ENCODE data around the gene GPR160.

The GPR160 gene

GRCh38 chr3:170052398-170052797, 14.6 kb downstream of the GPR160 start:
- no peak for DNase-seq (ENCODE audit: extremely low read depth, low read depth)

GRCh38 chr3:170054204-170054603, 16.4 kb downstream of the GPR160 start:
- no peak overlapping the region for H3K4me3 ChIP-seq (replicated peaks; ENCODE audit: low read depth, low read length)
- peak; percentile 13 for TF ChIP-seq CTCF (IDR thresholded peaks at IDR 0.05; ENCODE audit: low read depth, low read length, missing control alignments)
- no peak for DNase-seq (ENCODE audit: extremely low read depth, low read depth)

More at GRCh38 chr3:170052398-170052797, 14.6 kb downstream of the GPR160 start:
- H3K4me3 ChIP-seq (replicated peaks; ENCODE audit: low read depth, low read length): no peak overlapping the region
- TF ChIP-seq CTCF (IDR thresholded peaks at IDR 0.05; ENCODE audit: low read depth, low read length, missing control alignments): no peak

DNA sequence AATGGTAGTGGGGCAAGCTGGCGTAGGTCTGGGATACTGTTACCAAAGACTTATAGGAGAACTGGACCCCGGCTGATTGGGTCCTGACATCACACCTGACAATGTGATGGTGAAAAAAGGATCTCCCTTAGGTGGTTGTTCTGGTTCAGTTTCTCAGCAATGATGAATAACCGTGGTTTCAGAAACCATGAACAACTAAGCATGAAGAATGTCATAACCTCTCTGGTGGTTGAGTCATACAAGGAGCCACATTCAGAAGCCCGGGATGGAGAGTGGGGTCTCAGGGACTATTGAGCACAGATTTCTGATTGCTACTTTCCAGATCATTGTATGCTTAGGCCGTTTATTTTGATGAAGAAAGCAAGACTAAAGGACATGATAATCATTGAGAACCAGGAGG, 17.4 kb downstream of the GPR160 start:
- DNase-seq (ENCODE audit: extremely low read depth, low read depth): no peak
- no peak overlapping the region for H3K4me3 ChIP-seq (replicated peaks; ENCODE audit: low read depth, low read length)
- no peak for TF ChIP-seq CTCF (IDR thresholded peaks at IDR 0.05; ENCODE audit: low read depth, low read length, missing control alignments)

DNA sequence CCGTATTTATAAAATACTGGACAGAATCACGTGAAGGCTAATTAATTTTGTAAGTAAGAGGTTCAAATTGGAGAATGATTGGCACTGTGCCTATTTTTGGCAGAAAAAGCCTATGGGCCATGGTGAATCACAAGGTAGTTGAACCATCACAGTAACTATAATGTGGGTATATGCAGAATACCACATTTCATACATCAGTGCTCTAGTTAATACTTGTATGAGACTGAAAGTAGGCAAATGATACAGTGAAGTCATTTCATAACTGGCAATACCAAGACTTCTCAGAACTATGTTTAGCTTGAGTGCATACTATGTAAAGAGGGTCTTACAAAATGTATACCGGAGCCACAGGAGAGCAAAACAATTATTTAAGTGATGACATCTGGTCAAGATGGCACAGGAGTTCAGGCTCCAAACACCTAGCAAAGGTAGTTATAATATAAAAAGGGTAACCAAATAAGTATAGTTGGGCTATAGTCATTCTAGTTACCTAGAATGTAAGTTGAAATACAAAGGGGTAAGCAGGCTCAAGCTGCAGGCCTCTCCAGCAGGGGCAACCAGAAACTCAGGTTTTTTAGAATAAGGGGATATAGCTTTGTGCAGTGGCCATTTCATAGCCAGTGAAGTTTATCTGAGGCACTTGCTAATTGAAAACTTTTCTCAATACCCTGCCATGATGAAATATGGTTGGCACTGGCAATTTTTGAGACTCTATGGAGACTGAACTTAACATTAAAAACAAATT, 19.1 kb downstream of the GPR160 start:
- no peak overlapping the region for H3K4me3 ChIP-seq (replicated peaks; ENCODE audit: low read depth, low read length)
- DNase-seq (ENCODE audit: extremely low read depth, low read depth): no peak
- no peak for TF ChIP-seq CTCF (IDR thresholded peaks at IDR 0.05; ENCODE audit: low read depth, low read length, missing control alignments)

DNA sequence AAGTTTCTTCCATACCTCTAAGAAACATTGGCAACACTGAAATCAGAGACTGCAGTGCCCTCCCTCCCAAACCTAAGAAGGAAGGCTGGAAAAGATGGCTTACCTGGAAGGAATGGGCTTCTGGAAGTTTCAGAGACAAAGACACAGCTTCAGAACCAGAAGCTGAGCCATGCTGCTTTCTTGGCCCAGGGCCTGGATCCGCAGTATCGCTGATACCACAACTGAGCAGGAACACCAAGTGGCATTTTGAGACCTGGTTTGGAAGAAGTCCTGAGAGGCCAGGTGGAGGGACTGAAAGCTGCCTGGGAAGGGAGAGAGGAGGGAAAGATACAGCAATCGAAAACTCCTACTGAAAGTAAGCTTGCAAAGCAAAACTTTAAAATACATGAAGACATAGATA, 19.8 kb downstream of the GPR160 start:
- TF ChIP-seq CTCF (IDR thresholded peaks at IDR 0.05; ENCODE audit: low read depth, low read length, missing control alignments): no peak
- H3K4me3 ChIP-seq (replicated peaks; ENCODE audit: low read depth, low read length): no peak overlapping the region
- no peak for DNase-seq (ENCODE audit: extremely low read depth, low read depth)

DNA sequence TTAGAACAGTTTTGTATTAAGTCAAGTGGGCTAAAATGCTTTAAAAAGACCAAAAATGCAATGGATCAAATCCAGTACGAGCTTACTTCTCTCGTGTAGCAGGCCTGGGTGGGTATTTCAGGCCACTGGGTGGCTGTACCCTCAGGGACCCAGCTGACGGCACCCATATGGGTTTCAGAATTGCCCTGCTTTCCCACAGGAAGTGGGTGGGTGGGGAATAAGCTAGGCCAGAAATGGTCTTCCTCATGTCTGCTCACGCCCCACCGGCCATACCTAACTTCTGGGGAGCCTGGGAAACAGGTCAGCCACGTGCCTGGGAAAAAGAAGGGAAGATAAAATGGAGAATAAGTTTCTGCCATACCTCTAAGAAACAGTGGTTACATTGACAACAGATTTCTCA, 20.3 kb downstream of the GPR160 start:
- no peak overlapping the region for H3K4me3 ChIP-seq (replicated peaks; ENCODE audit: low read depth, low read length)
- no peak for TF ChIP-seq CTCF (IDR thresholded peaks at IDR 0.05; ENCODE audit: low read depth, low read length, missing control alignments)
- no peak for DNase-seq (ENCODE audit: extremely low read depth, low read depth)

- no peak for DNase-seq (ENCODE audit: extremely low read depth, low read depth)
- TF ChIP-seq CTCF (IDR thresholded peaks at IDR 0.05; ENCODE audit: low read depth, low read length, missing control alignments): no peak
- H3K4me3 ChIP-seq (replicated peaks; ENCODE audit: low read depth, low read length): no peak overlapping the region
These were observed 21.7 kb downstream of the GPR160 start for GRCh38 chr3:170059447-170059846.

All from HFF-Myc (cell line).